CD4-positive, alpha-beta T cell treated with Interleukin-1 beta for 1 hour (primary cell): Measurements from ENCODE around the gene IL27RA.

Experiments
- DNase-seq, 2 donors: peaks; one replicate each; pipeline ENCODE4 v3.0.0-alpha.2; 2020 to 2022

IL27RA gene

DNA sequence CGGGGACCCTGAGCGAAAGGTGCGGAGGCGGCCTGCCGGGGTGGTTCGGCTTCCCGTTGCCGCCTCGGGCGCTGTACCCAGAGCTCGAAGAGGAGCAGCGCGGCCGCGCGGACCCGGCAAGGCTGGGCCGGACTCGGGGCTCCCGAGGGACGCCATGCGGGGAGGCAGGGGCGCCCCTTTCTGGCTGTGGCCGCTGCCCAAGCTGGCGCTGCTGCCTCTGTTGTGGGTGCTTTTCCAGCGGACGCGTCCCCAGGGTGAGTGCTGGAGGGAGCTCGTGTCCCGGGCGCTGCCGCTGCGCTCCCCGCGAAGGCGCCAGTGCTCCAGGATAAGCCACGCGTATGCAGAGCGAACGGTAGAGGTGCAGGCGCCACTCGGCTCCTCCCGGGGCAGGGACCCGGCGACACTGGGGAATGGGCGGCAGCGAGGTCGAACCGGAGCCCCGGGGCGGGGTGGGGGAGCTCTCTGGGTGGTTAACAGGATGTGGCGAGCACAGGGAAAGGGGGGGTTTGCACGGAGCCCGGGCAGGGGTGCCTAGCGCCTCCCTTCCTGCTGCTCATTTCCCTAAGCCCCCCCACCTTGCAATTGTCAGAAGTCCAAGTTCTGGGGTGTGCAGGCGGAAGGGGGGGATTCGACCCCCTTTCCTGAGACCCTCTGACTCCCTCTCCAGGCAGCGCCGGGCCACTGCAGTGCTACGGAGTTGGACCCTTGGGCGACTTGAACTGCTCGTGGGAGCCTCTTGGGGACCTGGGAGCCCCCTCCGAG, at the start of gene IL27RA:
Gene IL27RA (plus strand): TSS at position 44 of the 762 bp plus-strand sequence. CDS start 111 bp downstream, at position 155.
- DNase-seq = peak; percentile 83 to 84

DNA sequence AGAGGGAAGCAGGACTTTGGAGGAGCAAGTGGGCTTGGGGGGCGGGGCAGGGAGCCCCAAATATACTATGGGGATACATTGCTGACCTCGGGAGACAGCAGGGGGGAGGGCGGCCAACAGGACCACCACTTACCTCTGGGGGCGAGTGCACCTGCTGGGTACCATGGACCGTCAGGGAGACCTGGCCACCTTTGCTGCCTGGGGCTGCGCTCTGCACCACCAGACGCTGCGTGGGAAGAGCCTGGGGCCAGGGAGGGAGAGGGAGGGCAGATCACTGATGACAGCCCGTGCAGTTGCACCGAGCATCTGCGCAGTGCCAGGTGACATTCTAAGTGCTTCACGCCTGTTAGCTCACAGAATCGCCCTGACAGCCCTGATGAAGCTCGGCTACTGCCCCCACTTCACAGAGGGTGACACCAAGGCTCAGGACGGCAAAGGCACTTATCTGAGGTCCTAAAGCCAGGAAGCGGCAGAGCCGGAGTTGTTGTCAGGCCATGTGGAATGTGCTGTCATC, 49.5 kb upstream of the IL27RA start:
- no peak for DNase-seq

- DNase-seq = no peak
Observed at GRCh38 chr19:13982773-13983172, 48.8 kb upstream of the IL27RA start.

DNA sequence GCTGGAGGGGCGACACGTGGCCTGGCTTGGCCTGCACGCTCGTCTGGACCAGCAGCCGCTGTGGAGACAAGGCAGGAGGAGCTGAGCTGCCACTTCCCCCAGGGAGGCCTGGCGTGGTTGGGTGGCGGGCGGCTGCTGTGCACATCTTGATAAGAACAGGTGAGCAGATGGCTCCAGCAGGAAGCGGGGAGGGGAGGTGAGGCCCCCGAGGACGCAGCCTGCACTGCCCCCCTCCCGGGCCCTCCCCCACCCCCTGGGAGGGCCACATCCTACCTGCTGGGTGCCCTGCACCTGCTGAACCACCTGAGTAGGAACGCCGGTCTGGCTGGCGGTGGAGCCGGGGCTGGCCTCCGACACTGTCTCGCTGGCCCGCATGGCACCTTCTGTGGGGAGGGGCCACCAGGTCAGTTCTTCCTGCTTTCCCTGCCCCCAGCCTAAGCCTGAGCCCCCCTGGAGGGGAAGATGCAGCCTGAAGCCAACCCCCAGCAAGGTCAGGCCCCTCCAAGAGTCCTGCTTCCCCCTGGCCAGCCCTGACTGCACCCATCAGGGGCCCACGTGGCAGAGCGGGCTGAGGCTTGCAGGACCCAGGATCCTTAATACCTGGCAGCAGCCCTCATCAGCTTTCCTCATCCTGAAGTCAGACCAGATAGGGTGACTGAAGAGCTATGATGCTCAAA, 48.2 kb upstream of the IL27RA start:
- DNase-seq = peak; percentile 43 to 46

- no peak for DNase-seq
Observed at GRCh38 chr19:13984186-13984585, 47.4 kb upstream of the IL27RA start.

- peak; percentile 39 to 63 for DNase-seq
Observed at GRCh38 chr19:13984875-13985741, 46.5 kb upstream of the IL27RA start.

DNA sequence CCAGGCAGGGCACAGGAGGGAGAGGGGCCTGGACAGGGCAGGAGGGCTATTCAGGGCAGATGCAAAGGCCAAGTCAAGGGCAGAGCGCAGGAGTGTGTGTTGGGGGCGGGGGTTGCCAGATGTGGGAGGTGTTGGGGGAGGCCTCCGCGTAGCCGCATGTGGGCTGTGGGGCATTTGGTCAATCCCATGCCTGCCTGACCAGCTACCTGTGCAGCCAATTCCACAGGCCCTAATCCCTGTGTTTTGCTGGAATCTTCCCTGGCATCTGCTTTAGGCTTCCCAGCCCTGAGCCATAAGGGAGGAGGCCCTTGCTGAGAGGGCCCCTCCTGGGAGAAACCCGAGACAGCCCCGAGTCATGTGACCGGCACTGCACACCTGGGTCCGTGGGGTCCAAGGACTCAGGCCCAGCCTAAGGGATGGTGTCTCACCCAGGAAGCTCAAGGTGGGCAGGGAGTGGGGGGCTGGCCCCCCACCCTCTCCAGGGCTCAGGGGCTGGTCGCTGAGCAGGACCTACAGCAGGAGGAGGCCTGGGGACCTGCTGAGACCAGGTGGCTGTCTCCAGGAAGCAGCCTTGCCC, 45.7 kb upstream of the IL27RA start:
- DNase-seq = no peak

GRCh38 chr19:13986348-13986904, 45.1 kb upstream of the IL27RA start:
- peak; percentile 98 for DNase-seq

- peak in 1 of 2 donors; percentile 26 for DNase-seq
Observed at GRCh38 chr19:13987101-13987890, 44.3 kb upstream of the IL27RA start.

DNA sequence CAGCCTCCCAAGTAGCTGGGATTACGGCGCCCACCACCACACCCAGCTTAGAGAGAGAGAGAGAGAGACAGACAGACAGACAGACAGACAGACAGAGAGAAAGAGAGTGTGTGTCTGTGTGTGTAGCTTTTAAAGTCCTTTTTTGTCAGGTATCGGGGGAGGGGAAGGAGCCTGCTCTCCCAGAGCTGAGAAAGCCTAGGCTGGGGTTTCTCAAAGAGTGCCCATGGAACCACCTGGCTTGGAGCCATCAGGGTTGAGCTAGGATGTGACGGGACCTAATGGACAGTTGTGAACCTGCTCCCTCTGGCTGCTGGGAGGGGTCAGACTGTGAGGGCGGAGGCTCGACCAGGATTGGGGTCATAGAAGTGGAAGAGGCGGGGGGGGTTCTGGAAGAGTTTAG, 42.1 kb upstream of the IL27RA start:
- no peak for DNase-seq

GRCh38 chr19:13990085-13990484, 41.5 kb upstream of the IL27RA start:
- no peak for DNase-seq

- DNase-seq = no peak
Observed at GRCh38 chr19:13992025-13992424, 39.5 kb upstream of the IL27RA start.

GRCh38 chr19:13993590-13994300, 37.8 kb upstream of the IL27RA start:
- no peak for DNase-seq

DNA sequence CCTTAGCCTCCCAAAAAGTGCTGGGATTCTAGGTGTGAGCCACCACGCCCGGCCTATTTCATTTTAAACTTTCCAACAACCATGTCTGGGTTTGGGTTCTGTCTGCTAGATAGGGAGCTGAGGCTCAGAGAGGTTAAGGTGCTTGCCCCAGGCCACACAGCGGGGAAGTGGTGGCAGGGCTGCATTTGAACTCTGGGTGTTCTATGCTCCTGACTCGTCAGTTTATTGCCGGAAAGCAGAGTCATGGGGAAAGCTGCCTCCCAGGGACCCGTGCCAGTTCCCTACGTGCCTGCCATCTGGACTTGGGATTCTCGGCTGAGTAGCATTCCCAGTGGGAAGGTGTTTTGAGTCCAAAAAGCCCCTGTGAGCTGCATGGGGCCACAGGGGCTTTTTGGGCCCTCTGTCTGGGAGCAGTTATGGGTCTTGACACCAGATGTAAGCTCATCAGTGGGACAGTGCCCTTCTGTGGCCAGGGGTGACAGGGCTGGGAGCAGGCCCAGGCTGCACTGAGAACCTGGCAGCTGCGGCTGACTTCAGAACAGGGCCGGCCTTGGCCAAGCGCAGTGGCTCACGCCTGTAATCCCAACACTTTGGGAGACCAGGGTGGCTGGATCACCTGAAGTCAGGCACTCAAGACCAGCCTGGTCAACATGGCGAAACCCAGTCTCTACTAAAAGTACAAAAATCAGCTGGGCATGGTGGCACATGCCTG, 36.4 kb upstream of the IL27RA start:
- no peak for DNase-seq

- no peak for DNase-seq
Observed at GRCh38 chr19:13995878-13996765, 35.4 kb upstream of the IL27RA start.

- DNase-seq = no peak
Observed at GRCh38 chr19:13996928-13997630, 34.5 kb upstream of the IL27RA start.

DNA sequence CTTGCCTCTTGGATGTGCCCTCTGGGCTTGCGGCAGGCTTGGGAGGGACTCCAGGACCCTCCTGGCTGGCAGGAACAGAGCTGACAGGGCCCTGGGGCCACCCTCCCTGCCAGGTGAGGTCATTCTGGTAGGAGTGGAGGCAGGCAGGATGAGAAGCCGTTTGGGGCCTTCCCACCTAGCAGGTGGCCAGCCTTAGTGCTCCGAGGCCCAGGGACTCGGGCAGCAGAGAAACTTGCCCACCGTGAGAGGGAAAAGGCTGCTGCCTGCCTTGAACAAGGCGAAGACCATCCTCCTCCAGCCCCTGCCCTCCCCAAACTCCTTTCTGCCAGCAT, 34.0 kb upstream of the IL27RA start:
- DNase-seq = no peak

DNA sequence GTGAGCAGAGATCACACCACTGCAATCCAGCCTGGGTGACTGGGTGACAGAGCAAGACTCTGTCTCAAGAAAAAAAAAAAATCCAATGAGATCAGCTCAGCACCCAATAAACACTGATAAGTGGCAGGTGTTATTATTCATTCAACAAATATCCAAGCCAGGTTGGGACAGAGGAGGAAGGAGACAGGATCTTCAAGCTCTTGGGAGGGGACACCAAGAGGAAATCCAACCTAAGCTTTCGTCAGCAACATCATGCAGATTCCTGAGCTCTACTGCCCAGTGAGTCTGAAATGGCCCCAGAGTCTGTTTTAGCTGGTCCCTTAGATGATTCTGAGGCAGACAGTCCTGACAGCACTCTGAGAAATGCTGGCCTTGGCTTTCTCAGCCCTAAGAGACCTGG, 33.1 kb upstream of the IL27RA start:
- no peak for DNase-seq

- no peak for DNase-seq
Observed at GRCh38 chr19:13999085-13999484, 32.5 kb upstream of the IL27RA start.
